ENCODE data around the gene KLF15.

GRCh38 chr3:126389112-126389793, 32.0 kb upstream of the KLF15 start:
- TF ChIP-seq POLR2A (IDR thresholded peaks at IDR 0.05): peak; percentile 73
- peak; percentile 95 to 100 (median 100) for TF ChIP-seq CTCF (IDR thresholded peaks at IDR 0.05)
- peak; percentile 87 for TF ChIP-seq EP300 (IDR thresholded peaks at IDR 0.05)

Measured in ovary (tissue), 3 donors.